HepG2 (cell line): Measurements from ENCODE around the gene HDHD3. TPM values are rescaled to one million over a fixed set of nuclear protein-coding genes. Genes with fewer than 3 reads are reported as not detected.

Experiments
- GABPA ChIP-seq, 2 experiments: IDR thresholded peaks; 2 replicates each; pipeline ENCODE4 v1.6.1; 2011 to 2016; ENCODE audit warnings: low read depth in 2 of 2, low read length in 1 of 2, missing biosample characterization in 1 of 2, missing genetic modification characterization in 1 of 2
- GATA4 ChIP-seq: sonication (generic); IDR thresholded peaks from 2 replicates; pipeline ENCODE4 v1.6.1; 2016; ENCODE audit warnings: antibody characterized with exemption, low read depth, borderline replicate concordance
- KDM1A ChIP-seq: IDR thresholded peaks from 2 replicates; pipeline ENCODE4 v1.6.1; 2016; ENCODE audit warnings: missing compliant biosample characterization
- SOX6 ChIP-seq, 2 experiments: fragments of 450-650 bp in 1 of 2; sonication (generic) in 1 of 2; formaldehyde crosslinking in 1 of 2; IDR thresholded peaks; 2 replicates each; pipeline versions ENCODE4 v1.4.0 to v1.6.1; 2017 to 2020; ENCODE audit warnings: antibody characterized with exemption in 1 of 2, mild to moderate bottlenecking in 1 of 2, missing genetic modification reagents in 1 of 2
- ZNF124 ChIP-seq: sonication (generic); formaldehyde crosslinking; IDR thresholded peaks from 2 replicates; pipeline ENCODE4 v1.4.0; 2020; ENCODE audit warnings: missing genetic modification reagents
- ZNF326 ChIP-seq: sonication (generic); formaldehyde crosslinking; IDR thresholded peaks from 2 replicates; pipeline ENCODE4 v1.4.0; 2020; ENCODE audit warnings: missing genetic modification reagents, borderline replicate concordance
- ZNF33A ChIP-seq: sonication (generic); formaldehyde crosslinking; IDR thresholded peaks from 2 replicates; pipeline ENCODE4 v1.5.1; 2020; ENCODE audit warnings: missing genetic modification reagents, mild to moderate bottlenecking, moderate library complexity, borderline replicate concordance
- ZNF768 ChIP-seq: sonication (generic); formaldehyde crosslinking; IDR thresholded peaks from 2 replicates; pipeline ENCODE4 v1.4.0; 2020; ENCODE audit warnings: missing genetic modification reagents
- polyA plus RNA-seq, 8 experiments: library from polyadenylated mRNA; depleted of rRNA in 3 of 8; stranded (reverse) in 7 of 8; unstranded in 1 of 8; fragments of >200 nt; fragmentation: Illumina TruSeq in 4 of 8; extraction: Trizol in 4 of 8; gene quantifications; 2 replicates each; pipeline versions ENCODE4 v1.2.1 to v1.2.3, GENCODE V29; 2011 to 2016; ENCODE audit warnings: low read depth in 4 of 8, missing spikeins in 1 of 8, mixed read lengths in 1 of 8; ENCODE audit not compliant: insufficient read depth in 1 of 8
- total RNA-seq, 5 experiments: library from RNA; depleted of rRNA; stranded (reverse); fragments of >200 nt; fragmentation: Illumina TruSeq; extraction: Trizol; gene quantifications; 2 replicates each; pipeline ENCODE4 v1.2.3, GENCODE V29; 2016; ENCODE audit warnings: low read depth in 1 of 5
- TF ChIP-seq, protein P1 (sequence below): sonication (generic); formaldehyde crosslinking; IDR thresholded peaks from 2 replicates; pipeline ENCODE4 v1.5.0; 2020; ENCODE audit warnings: mild to moderate bottlenecking, missing genetic modification reagents
- TF ChIP-seq, protein P2 (sequence below): IDR thresholded peaks from 2 replicates; pipeline ENCODE4 v1.6.1; 2016
- TF ChIP-seq, protein P3 (sequence below): sonication (generic); formaldehyde crosslinking; IDR thresholded peaks from 2 replicates; pipeline ENCODE4 v1.5.0; 2020; ENCODE audit warnings: missing genetic modification reagents

The HDHD3 gene
- total and polyA plus RNA-seq, 2 of the 13 experiments (the other 11 are each of a cell fraction or from before 2014, with no cell fraction given), result 23.1 to 38.5 TPM

DNA sequence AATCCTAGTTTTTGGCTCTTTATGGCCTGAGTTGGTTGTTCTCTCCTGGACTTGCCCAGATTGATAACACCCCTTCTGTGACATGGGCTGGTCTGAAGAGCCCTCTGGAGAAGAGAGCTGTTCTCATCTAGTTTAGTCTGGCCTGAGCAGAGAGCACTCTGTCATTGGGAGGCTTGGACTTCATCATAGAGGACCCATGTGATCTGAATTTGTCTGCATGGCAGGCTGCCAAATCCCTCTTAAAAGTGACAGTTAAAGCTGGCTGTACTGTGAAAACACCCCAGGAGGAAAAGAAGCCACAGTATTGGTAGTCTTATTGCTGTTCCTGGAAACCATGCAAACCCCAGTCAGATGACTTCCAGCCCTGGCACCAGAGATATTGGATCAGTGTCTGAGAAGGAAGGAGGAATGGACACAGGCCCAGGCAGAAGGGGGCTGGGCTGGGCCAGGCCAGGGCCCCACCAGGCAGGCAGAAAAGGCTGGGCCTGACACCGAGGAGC, 33.0 kb downstream of the HDHD3 start (continued):
- TF ChIP-seq, protein P1, sequence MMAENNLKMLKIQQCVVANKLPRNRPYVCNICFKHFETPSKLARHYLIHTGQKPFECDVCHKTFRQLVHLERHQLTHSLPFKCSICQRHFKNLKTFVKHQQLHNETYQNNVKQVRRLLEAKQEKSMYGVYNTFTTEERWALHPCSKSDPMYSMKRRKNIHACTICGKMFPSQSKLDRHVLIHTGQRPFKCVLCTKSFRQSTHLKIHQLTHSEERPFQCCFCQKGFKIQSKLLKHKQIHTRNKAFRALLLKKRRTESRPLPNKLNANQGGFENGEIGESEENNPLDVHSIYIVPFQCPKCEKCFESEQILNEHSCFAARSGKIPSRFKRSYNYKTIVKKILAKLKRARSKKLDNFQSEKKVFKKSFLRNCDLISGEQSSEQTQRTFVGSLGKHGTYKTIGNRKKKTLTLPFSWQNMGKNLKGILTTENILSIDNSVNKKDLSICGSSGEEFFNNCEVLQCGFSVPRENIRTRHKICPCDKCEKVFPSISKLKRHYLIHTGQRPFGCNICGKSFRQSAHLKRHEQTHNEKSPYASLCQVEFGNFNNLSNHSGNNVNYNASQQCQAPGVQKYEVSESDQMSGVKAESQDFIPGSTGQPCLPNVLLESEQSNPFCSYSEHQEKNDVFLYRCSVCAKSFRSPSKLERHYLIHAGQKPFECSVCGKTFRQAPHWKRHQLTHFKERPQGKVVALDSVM, result no peak
- TF ChIP-seq, protein P2, sequence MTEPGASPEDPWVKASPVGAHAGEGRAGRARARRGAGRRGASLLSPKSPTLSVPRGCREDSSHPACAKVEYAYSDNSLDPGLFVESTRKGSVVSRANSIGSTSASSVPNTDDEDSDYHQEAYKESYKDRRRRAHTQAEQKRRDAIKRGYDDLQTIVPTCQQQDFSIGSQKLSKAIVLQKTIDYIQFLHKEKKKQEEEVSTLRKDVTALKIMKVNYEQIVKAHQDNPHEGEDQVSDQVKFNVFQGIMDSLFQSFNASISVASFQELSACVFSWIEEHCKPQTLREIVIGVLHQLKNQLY (CRISPR knock-in tag), result no peak
- TF ChIP-seq GABPA (IDR thresholded peaks at IDR 0.05; ENCODE audit: low read depth, low read length), result no peak
- no peak for TF ChIP-seq GABPA (CRISPR knock-in tag; IDR thresholded peaks at IDR 0.05; ENCODE audit: low read depth)
- no peak for TF ChIP-seq KDM1A (CRISPR knock-in tag)
- no peak for TF ChIP-seq ZNF124 (CRISPR knock-in tag)
- TF ChIP-seq ZNF33A (CRISPR knock-in tag), result no peak
- TF ChIP-seq GATA4, result no peak
- TF ChIP-seq, protein P3, sequence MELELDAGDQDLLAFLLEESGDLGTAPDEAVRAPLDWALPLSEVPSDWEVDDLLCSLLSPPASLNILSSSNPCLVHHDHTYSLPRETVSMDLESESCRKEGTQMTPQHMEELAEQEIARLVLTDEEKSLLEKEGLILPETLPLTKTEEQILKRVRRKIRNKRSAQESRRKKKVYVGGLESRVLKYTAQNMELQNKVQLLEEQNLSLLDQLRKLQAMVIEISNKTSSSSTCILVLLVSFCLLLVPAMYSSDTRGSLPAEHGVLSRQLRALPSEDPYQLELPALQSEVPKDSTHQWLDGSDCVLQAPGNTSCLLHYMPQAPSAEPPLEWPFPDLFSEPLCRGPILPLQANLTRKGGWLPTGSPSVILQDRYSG (CRISPR knock-in tag), result no peak
- no peak for TF ChIP-seq SOX6 (IDR thresholded peaks at IDR 0.05)
- no peak for TF ChIP-seq SOX6 (CRISPR knock-in tag; IDR thresholded peaks at IDR 0.05)
- TF ChIP-seq ZNF326 (CRISPR knock-in tag), result no peak
- no peak for TF ChIP-seq ZNF768 (CRISPR knock-in tag)
